Left kidney (tissue), 2 donors: ENCODE data around the gene ULK1. TPM values are rescaled to one million over a fixed set of nuclear protein-coding genes. Genes with fewer than 3 reads are reported as not detected.
"Not testable (repeated sequence)": the region's sequence is repeated elsewhere in the genome, so short reads cannot be mapped to it uniquely, and the experiment has no call there.

Experiments used
- DNase-seq: peaks from one replicate; pipeline ENCODE4 v3.0.0-alpha.2; 2013
- polyA plus RNA-seq: library from polyadenylated mRNA; unstranded; fragments of 120-200 nt; gene quantifications from one replicate; pipeline ENCODE4 v1.2.1, GENCODE V29; 2013; ENCODE audit not compliant: insufficient read length

The ULK1 gene
- polyA plus RNA-seq, 1 donor: 26.8 TPM

DNA sequence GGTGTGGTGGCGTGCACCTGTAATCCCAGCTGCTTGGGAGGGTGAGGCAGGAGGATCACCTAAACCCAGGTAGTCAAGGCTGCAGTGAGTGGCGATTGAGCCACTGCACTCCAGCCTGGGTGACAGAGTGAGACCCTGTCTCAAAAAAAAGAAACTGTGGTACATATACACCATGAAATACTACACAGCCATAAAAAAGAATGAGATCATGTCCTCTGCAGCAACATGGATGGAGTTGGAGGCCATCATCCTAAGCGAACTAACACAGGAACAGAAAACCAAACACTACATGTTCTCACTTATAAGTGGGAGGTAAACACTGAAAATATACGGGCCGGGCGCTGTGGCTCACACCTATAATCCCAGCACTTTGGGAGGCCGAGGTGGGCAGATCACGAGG is 2.7 kb upstream of the ULK1 start:
- DNase-seq: not testable (repeated sequence)

DNA sequence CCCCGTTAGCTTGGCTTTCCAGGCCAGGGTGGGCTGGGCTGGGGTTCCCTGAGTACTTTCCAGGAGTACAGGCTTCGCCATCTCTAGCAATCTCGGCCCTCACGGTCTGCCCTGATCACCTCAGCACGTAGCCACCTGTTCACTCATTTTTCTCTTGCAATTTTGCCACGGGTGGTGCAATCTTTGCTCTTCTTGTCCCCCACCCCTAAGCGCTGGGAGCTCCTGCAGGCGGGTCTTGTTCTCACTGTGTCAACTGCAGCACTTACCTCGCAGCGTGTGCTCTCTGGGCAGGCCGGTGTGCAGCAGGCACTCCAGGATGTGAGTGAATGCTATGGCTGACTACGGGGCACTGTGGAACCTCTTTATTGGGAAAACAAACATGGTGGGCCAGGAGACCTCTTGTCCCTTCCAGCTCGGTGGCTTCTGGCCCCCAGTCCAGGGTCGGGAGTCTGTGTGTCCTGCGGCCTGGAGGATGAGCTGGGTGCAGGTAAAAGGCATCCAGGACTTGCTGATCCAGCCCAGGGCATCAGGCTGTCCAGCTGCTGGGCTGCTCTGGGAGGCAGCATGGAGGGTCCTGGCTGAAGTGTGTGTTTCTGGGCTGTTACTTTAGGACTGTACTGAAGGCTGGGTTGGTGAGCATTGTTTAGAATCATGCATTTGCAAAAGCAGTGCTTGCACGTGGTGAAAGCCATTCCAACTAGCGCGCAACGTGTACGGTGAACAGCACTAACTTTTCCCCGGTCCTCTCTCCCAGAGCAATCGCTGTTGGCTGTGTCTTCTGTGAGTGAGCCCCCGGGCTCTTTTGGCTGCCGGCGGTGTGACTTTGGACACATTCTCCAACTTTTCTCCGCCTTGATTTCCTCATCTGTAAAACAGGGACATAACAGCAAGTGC is 1.5 kb upstream of the ULK1 start:
- no peak for DNase-seq

DNA sequence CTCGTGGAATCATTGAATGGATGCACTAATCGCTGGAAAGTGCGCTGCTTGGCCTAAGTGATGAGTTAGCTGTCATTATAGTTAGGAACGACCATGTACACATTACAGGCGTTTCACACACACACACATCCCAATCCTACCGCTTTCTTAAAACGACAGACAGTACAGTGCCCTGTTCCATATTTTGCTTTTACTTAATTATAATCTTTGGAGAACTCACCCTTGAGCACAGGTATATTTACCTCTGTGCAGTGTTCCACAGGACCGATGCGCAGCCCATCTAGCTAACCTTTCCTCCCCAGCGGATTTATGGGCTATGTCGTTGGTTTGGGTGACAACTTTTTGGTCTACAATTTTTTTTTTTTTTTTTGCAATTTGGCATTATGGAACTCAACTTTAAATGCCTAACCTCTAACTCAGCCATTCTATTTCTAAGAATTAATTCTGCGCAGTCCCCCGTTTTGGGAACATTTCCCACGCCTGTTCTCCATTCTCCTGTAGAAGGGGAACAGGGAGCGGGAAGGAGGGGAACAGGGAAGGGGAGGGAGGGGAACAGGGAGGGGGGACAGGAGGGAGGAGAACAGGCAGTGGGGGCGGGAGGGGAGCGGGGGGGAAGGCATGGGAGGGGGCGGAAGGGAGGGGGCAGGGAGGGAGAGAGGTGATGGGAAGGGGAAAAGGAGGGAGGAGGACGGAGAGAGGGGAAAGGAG is 663 bp upstream of the ULK1 start:
- DNase-seq: no peak

DNA sequence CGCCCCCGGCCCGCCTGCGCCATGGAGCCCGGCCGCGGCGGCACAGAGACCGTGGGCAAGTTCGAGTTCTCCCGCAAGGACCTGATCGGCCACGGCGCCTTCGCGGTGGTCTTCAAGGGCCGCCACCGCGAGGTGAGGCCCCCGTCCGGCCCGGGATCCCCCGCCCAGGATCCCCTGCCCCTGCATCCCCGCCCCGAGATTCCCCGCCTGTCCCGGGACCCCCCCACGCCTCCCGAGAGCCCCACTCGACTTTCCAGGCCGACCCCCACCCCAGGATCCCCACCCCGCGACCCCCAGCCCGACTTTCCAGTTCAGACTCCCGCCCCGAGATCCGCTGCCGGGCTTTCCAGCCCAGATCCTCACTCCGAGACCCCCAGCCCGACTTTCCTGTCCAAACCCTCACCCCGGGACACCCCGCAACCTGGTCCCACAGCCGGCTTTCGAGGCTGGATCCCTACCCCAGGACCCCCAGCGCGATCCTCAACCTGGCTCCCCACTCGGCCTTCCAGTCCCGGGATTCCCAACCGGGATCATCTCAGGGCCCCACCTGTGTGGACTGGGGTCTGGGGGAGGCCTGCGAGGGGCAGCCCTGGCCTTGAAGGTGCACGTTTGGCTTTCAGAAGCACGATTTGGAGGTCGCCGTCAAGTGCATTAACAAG is 688 bp downstream of the ULK1 start:
- DNase-seq: no peak

DNA sequence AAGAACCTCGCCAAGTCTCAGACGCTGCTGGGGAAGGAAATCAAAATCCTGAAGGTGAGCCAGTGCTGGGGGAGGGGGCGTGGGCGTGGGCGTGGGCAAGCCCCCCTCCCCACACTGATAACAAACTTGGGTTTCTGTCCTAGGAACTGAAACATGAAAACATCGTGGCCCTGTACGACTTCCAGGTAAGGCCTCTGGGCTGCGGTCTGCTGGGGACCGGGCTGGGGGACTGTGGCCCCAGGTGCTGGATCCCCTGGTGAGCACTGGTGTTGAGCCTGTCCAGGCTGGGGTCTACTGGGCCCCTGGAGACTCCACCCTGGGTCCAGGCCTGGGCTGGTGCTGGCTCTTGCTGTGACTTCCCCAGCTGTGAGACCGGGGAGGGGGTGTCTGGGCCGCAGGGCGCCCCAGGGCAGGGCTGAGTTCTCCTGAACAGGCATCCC is 1.2 kb downstream of the ULK1 start:
- DNase-seq: no peak

DNA sequence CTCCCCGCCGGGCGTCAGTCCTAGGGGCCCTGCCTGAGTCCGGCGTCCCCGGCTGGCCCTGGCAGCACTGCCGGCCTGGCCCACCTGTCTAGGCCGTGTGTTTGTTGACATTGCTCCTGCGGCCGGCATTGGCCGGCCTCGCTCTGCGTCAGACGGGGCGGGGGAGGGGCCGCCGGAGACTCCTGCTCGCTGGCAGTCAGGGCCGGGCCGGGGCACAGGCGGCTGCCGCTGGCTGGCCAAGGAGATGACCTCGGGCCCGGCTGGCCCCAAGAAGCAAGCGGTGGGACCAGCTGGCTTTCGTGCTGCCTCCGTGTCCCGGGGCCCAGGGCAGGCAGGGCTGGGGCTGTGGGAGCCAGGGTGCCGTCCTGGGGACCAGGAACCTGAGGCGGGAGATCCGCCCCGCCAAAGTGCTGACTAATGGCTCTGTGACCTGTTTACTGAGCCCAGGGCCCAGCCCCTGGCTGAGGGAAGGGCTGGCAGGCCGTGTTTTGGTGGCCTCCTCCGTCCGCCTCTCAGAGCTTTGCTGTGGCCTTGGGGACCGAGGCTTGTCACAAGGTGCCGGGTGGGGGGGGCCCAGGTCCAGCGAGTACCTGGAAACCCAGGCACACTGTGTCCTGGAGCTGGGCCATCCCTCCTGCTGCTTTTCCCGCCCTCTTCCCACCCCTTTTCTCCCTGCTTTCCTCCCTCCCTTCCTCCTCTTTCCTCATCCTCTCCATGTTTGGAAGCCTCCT is 1.8 kb downstream of the ULK1 start:
- peak; percentile 77 for DNase-seq

DNA sequence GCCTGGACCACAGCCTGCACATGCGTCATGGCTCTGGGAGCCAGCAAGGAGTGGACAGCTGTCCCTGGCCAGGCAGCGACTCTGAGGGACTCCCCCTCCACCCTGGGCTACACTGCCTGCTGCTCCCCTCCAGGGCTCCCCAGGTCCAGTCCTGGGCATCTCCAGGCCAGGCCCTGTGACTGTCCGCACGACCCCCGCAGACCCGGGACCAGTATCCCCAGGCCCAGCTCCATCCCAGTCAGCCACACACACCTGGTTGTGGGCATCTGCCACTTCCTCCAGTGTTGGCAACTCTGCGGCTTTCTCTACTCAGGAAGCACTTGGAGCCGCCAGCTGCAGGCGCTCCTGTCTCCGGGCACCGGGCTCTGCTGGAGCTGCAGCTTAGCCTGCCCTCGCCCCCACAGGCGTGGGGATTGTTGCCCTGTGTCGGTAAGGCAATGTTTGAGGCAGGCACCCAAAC is 2.4 kb downstream of the ULK1 start:
- DNase-seq: no peak

DNA sequence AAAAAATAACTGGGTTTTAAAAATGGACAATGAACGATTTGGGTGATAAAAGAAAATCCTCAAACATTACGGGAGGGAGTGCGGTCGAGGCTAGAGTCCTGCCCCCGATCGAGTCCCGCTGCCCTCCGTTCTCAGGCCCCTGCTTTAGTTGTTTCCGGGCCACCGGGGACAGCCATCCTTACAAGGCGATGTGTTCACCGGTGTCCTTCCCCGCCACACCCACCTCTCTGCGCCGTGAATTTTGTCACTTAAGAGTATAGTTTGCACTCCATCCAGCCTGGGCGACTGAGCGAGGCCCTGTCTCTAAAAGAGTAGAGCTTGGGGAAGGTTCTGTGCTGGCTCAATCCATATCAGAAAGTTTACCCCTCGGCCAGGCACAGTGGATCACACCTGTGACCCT is 2.9 kb downstream of the ULK1 start:
- DNase-seq: no peak

DNA sequence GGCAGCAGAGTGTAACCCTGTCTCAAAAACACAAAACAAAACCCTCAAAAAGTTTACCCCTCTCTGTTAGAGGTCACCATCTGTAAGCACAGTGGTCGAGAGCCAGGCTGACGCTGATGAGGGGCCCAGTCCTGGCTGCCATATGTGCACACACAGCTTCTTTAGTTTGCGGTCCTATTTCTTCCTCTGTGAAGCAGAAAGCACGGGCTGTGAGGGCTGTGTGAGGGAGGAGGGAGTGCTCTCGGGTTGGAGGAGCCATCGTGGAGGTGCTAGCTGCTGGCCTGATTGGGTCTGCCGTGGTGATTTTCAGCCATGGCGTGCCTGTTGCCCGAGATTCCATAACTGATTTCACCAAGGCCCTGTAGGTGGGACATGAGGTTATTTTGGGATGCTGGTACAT is 3.5 kb downstream of the ULK1 start:
- no peak for DNase-seq

DNA sequence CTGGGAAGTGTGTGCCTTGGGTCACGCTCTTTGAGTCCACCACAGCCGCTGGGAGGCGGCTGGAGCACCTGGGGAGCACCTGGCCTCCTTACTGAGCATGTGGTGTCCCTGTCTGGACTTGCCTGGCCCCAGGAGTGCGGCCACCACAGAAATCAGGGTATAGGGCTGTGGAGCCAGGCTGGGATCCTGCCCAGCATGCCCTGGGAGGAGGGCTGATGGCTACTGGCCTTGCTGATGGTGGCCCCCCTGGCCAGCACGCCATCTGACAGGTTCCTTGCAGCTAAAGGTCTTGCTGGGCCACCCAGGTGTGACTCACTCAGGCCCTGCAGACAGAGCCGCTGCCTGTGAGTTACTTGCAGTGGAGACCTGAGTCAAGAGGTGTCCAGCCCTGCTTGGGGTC is 6.0 kb downstream of the ULK1 start:
- DNase-seq: no peak

DNA sequence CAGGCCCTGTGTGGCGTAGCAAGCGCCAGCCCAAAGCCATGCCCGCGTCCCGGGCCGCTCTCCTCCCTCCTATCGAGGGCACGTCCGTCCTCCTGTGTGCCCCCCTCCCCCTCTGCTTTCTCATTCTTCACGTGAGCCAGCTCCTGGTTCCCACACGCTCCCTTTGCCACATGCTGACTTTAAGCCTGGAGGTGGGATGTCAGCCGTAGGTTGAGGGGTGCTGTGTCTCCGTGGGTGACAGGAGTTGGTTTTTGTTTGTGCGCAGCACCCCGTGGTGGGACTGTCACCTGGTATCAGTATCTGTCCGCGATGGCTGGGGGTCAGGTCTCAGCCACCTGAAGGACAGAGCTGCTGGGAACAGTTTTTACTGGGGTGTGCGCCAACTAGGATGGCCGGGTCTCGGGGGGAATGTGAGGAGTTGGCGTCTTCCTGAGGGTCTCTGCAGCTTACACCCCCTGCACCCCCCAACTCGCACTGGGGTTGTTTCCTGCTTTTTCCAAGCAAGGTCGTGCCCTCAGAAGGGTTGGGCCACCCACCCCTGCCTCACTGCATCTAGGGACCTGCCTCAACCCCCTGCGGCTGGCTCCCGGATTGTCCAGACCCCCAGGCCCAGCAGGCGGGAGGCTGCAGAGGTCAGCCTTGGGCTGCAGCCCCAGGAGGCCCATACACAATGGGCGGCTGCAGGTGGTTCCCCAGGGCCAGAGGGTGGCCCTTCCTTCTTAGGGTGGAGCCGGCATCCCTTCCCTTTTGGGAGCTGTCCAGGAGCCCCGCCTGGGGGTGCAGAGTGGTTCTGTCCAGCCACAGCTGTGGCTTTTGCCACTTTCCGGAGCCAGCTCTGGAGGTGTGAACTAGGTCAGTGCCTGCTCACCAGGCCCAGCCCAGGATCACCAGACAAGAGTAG is 7.3 kb downstream of the ULK1 start:
- DNase-seq: no peak

DNA sequence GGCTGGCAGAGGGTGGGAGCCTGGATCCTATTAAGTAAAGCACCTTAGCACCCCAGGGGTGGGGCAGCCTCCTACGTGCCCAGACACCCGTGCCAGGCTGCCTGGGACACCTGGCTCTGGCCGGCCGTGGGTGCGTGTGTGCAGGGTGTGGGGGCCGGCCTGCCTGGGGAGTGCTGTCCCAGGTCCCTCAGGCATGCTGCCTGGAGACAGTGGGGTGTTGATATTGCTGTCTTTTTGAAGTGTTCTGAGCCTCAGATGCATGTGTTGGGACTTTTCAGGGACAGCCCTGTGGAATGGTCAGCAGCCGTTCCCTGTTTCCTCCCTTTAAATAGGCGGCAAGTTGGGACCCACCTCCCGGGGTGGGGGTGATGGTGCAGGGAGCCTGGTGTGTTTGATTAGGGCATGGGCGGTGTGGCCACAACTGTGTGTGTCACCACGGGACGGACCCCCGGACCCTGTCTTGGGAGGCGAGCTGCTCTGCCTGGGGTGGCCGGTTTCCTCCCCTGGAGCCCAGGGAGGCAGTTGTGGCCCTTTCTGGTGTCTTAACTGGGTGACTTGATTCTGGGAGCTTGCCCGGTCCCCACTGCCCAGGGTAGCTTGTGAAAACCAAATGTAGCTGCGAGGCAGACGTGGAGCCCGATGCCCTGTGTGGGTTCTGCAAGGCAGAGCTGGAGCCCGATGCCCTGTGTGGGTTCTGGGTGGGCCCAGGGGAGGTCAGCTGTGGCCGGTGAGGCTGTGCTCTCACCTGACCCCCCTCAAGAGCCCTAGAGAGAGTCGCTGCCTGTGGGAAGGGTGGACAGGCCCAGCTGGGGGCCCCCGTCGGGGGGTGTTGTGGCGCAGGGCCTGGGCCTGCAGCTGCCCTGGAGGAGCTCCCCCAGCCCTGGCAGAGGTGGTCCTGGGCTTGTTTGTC is 8.2 kb downstream of the ULK1 start:
- no peak for DNase-seq

DNA sequence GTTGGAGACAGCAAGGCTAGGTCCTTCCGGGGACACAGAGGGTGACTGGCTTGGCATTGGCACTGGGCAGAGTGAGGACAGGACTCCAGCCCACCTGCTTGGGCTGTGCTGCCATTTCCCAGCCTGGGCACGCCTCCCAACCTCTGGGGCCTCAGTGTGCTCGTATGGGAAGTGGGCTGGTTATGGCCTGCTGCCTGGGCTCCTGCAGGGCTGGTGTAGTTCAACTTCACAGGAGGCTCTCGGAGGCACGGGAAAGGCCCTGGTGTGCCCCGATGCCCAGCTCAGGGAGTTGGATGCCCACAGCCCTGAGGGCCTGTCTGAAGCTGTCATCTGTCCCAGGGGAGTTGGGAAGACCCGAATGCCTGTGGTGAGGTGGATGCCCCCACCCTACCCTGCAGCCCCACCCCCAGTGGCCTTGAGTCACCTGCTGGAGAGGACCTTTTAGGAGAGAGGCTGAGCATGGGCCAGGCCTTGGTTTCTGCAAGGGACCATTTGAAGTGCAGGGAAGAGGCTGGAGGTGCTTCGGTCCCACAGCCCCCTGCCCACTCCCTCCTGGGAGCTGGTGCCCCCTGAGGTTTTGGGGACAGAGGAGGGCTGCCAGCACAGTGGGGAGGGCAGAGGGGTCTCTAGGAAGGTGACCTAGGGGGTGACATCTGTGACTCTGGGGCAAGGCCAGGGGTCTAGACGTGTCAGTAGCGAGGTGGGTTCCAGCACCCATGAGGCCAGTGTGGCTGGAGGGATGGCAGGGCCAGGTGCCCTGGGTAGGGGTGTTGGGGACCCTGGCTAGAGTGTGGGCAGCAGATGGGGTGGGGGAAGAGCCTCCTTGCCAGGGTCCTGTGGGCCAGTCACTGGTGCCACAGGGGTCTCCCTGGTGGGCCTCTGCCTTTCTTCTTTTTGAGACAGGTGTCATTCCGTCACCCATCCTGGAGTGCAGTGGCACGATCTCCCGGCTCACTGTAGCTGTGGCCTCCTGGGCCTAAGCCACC is 9.1 kb downstream of the ULK1 start:
- no peak for DNase-seq

DNA sequence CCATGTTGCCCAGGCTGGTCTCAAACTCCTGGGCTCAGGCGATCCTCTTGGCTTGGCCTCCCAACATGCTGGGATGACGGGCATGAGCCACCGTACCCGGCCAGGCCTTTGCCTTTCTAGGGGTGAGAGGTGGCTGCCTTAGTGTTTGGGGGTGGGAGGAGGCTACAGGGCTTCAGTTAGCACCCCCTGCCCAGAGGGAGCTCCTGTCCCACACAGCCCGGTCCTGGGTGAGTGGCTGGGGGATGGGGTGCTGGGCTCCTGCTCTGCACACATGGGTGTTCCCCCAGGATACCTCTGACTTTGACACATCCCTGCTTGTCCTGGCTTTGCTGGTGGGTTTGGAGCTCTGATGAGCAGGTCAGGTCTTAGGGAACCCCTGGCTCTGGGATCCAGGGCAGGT is 9.9 kb downstream of the ULK1 start:
- no peak for DNase-seq

DNA sequence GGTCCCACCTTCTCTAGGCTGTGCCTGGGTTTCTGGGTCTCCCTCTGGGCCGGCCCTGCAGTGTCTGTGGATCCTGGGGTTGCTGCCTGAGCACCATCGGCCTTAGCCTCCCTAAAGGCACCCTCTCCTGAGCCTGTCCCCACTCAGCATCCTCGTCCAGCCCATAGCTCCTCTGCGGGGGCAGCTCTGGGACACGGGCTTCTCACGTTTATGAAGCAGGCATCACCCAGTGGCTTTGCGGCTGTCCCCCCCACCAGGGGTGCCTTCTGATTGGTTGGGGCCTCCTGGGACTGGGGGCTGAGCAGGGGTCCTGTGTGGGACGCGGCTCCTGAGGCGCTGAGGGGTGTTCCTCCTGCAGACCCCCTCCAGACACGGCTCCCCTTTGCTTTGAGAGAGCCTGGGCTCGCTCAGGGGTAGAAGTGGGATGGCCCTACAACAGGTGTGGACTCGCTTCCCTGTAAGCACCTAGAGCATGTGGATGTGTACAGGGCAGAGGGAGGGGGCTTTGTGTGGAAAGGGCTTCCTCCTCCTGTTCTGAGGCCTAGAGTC is 10.7 kb downstream of the ULK1 start:
- DNase-seq: no peak

DNA sequence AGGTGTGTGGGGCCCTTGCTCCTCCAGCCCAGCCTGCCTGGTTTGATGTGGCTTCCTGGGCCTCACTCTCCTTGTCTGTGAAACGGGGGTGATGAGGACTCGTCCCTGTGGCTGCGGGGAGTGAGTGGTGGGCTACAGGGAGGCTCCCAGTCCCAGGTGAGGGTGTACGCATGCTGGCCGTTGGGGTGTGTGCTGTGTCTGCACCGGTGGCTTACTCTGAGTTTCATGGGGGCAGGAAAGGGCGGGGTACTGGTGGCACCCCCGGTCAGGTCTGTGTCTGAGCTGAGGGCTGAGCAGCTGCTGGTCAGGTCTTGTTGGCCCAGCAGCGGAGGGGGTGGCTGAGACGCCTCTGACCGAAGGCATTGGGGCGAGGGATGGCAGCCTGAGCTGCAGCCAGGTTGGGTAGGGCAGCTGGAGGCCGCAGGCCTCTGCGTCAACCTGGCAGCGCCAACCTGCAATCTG is 11.2 kb downstream of the ULK1 start:
- DNase-seq: no peak

DNA sequence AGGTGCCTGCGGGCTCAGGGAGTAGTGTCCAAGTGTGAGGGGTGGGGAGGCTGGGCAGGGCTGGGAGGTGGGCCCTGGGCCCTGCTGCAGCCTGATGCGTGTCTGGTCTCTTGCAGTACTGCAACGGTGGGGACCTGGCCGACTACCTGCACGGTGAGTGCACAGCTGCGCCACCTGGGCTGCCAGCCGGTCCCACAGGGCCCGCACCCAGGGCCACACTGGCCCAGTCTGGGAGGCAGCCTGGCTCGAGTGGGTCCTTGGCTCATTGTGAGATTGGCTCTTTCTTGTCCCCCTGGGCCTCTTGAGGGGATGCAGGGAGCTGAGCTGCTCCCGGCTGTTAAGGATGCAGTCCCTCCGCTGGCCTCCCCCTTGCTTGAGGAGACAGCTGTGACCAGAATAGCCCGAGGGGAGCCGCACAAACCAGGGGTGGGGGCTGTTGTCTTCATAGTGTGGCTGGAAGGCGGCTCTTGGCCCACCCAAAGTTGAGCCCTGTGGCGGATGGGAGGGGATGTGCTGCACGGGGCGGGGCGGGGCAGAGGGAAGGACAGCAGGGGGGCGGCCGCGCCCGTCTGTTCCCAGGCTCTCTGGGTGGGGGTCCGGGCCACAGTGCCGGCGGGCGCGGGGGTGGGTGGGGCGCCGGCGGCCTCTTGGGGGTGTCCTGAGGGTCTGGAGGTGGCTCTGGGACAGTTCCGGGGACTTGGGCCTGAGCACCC is 13.1 kb downstream of the ULK1 start:
- DNase-seq: no peak
